HG02623 (cell line): ENCODE data around the gene CLCN7.
"Not testable (repeated sequence)": the region's sequence is repeated elsewhere in the genome, so short reads cannot be mapped to it uniquely, and the experiment has no call there.

Source experiments
- ATAC-seq: cut with Tn5 transposase; IDR thresholded peaks from one replicate; pipeline ENCODE4 v1.9.1; 2021; ENCODE audit warnings: moderate library complexity; ENCODE audit not compliant: unreplicated experiment

Gene CLCN7

DNA sequence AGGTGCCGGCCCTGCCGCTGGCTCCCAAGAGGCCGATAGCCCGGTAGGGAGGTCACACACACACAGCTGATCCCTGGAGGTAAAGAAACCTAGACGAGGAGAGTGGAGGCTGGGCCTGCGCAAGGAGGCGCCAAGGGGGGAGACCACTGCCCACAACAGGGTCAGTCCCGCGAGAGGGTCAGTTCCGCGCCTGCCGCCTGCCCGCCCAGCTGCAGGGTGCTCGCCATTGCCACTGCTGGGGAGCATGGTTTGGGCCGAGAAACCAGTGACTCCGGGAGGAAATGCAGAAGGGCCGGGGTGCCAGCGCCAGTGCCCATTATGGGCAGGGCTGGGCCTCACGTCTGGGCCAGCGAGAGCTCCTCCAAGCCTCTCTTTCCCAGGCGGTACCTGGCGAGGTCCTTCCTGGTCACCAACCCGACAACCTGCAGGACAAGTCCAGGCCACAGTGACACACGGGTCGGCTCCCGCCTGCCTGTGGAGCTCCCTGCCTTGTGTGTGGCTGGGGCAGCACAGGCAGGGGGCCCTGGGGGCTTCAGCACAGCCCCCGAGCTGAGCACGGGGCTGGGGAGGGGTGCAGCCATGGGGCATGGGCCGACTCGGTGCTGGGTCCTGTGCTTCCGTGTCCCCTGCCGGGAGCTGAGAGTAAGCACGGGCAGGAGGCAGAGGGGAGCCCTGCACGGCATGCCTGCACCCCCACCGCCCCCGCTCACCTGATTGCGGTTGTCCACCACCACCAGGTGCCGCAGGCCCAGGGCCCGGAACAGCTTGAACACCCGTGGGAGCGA is 28.3 kb downstream of the CLCN7 start:
- no peak for ATAC-seq

DNA sequence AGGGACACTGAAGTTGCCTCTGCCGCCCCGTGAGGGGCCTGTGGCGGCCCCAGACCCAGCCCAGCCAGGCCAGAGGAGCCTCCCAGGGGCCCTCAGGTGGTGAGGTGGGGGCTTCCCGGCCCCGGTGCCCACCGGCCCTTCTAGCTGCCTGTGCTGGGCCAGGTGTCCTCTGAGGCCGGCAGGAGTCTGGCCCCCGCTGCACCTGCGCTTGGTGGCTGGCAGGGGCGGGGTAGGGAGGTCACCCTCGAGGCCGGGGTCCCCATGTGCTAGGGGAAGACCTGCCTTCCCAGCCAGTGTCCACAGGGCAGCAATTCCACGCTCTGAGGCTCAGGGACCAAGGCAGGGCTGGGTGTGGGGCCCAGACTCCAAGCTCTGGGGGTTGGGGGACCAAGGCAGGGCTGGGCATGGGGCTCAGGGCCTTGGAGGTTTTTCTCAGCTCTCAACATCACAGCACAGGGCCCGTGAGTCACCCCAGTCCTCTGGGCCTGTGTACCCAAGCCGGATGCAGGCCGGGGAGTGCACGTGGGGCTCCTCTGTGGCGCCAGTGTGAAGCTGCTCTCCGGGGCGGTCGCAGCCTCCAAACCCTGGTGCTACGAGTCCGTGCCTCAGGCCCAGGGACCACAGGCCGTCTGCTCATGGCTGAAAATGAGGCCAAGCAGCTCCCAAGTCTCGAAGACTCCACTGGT is 29.2 kb downstream of the CLCN7 start:
- no peak for ATAC-seq

- ATAC-seq, result no peak
Measured at GRCh38 chr16:1444730-1445517, 29.9 kb downstream of the CLCN7 start.

DNA sequence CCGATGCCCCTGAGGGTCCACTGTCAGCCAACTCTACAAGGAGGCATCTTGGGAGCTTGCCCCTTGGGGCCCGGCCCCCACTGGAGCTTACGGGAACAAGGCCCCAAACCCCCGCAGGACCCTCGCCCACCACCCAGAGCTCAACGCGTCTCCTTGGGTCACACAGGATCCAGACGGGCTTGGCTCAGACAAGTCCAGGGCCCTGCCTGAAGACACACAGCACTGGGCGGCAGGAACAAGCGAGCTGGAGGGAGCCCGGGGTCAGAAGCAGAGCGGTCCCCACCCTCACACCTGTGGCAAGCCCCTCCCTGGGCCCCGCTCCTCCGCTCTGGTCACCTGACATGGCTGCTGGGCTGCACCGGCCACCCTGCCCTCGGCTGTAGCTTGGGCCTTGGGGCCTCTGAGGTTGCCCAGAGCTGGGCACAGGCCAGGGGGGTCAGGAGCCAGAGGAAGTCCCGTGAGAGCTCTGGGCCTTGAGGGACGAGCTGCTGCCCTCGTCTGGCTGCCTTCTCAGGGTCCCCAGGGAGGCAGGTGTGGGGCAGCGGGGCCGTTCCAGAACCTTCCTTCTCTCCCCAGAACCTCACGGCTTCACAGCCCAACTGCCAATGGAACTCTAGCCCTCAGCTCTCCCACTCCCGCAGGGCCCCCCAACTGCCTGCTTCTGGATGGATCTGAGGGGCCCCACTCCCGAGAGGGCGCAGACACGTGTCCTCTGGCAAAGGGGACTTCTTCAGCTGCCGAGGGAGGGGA is 30.7 kb downstream of the CLCN7 start, which contains the start of gene CCDC154:
Gene CCDC154, minus strand, starts transcription at position 577 of the 750 bp plus-strand sequence. Its CDS starts 234 bp downstream, at position 343.
- no peak for ATAC-seq

GRCh38 chr16:1443403-1443973 is 31.3 kb downstream of the CLCN7 start:
- no peak for ATAC-seq

- ATAC-seq, result no peak
Measured at GRCh38 chr16:1442697-1443096, 32.1 kb downstream of the CLCN7 start.

DNA sequence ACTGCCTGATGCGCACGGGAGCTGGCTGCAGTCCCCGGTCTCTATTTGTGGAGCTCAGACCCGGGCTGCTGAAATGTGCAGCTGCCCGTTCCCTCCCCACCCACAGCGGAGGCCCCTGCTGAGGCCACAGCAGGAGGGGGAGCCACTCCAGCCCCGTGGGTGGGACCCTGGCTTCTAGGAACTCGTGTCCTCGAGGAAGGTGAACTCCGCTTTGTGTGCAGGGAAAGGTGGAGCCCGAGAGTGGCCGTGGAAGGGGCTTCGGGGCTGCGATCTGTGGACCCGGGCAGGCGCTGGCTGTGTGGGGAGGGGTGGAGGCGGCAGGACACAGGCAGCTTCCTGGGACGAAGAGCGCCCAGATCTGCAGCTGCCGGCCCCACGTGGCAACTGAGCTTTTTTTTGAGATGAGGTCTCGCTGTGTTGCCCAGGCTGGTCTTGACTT is 33.4 kb downstream of the CLCN7 start:
- no peak for ATAC-seq

GRCh38 chr16:1439699-1440074 is 35.1 kb downstream of the CLCN7 start:
- not testable (repeated sequence) for ATAC-seq

- ATAC-seq, result no peak
Measured at GRCh38 chr16:1439058-1439698, 35.6 kb downstream of the CLCN7 start.

DNA sequence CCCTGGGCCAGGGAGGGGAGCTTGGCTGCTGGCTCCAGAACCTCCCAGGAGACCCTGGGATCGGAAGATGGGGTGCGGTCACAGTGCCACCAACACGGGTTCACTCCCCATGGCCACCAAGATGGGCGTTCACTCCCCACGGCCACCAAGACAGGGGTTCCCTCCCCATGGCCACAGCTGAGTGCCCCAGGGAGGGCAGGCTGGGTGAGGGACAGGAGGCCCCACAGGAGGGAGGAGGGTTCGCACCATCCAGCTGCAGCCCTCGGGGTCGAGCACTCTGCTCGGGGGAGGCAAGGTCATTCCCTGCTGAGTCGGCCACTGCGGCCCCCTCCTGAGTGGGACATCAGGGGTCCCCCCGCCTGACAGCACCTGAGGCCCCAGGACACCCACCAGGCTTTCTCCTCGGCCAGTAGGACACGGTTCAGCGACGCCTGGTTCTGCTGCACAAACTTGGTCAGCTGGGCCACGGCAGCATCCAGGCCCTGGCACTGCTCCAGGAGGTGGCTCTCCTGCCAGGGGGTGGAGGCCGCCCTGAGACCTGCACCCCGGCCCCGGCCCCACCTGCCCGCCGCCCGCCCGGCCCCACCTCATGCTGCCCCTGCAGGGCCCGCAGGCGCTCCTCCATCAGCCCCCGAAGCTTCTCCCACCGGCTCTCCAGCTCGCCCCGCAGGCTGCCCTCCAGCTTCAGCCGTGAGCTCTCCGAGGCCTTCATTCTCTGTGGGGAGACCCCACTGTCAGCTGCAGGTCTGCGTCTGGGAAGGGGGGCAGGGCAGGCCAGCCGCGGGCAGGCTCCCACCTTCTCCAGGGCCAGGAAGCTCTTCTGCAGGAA is 36.4 kb downstream of the CLCN7 start:
- ATAC-seq, result no peak

GRCh38 chr16:1437606-1438005 is 37.2 kb downstream of the CLCN7 start:
- no peak for ATAC-seq

- ATAC-seq, result no peak
Measured at GRCh38 chr16:1436731-1437355, 38.0 kb downstream of the CLCN7 start.

DNA sequence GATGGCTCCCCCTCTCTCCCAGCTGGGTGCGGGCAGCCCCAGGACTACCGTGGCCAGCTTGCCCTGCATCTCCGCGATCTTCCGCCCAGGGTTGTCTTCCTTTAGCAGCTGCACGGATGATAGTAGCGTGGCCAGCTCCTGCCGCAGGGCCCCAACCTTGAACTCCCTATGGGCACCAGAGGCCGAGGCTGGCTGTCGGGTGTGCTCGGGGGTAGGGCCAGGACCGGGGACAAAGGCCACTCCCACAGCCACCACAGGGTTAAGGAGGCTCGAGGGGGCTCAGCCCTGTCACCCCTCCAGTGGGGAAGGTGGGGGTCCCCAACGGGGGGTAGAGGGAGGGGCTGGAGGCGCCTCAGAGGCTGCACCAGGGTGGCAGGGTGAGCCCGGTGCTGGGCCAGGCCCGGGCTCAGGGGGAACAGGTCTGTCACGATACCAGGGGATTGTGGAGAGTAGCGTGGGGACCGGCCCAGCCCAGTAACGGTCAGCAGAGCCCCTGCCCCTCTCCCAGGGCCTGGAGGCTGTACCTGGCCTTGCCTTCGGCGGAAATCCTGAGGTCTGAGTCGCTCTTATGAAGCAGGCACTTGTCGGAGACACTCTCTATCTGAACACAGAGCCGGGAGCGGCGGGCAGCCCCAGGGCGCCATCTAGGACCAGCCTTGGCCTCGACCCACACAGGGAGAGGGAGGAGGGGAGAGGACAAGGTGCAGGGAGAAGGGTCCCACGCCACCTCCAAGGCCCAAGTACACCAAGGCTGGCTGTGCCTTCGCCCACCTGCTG is 38.7 kb downstream of the CLCN7 start:
- ATAC-seq, result no peak

DNA sequence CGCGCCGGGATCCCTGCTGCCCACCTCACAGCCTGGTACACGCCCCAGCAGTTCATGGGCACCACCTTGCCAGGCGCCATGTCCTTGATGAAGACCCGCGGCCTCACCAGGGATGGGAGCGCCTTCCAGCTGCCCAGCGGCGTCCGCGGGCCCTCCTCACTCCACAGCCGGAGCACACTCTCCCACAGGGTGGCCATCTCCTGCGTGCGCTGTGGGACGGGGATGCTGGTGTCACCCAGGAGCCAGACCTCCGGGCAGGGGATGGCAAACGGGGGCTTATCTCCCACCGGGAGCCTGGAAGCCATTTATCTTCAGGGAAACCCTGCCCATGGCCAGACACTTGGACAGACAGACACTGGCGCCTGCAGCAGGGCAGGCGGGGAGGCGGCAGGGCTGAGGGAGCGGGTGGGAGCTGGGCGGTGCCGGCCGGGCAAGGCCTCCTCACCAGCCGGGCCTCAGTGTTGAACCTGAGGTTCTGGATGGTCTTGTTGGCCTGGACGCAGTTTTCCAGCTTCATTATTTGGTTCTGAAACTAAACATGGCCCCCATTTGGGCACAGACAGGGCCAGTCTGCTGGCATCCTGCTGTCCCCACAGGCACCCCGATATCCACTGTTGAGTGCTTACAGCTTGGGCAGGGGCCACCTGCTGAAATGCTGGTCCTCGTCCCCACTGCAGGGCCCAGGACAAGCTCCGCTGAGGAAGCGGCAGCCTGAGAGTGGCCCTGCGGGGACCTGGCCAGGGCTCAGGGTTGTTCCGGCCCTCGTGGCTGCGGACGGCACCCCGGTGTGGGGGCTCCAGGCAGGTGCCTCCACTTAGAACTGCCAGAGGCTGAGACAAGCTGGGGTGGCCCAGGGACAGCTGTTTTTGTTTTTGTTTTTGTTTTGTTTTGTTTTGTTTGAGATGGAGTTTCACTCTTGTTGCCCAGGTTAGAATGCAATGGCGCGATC is 39.9 kb downstream of the CLCN7 start:
- no peak for ATAC-seq

DNA sequence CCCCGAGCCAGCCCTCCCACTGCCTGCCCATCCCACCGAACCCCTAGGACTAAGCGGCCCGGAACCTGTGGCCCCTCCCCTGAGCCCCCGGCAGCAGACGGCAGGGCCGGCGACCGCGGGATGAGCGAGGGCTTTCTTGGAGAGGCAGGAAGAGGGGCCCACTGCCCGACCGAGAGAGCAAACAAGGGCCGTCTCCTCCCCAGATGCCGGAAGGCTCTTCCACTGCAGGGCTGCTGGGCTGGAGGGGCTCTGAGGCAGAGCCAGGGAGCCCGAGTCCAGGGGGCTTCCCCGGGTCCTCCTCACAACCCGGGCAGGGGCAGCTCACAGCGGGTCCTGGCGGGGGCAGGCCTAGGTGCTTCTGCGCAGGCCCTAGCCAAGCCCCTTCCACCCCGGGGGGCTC is 41.1 kb downstream of the CLCN7 start:
- ATAC-seq, result no peak

GRCh38 chr16:1433263-1433560 is 41.6 kb downstream of the CLCN7 start:
- no peak for ATAC-seq
